Nephron (organoid): ENCODE measurements around the gene TCF25.

Experiments
- H3K27ac Mint-ChIP-seq, 3 experiments: 2 replicates each; pipeline ENCODE4 v1.8.0; 2020; ENCODE audit warnings: mixed read lengths in 3 of 3, mild to moderate bottlenecking in 2 of 3, moderate library complexity in 1 of 3
- H3K27me3 Mint-ChIP-seq: 2 replicates; pipeline ENCODE4 v1.8.0; 2021; ENCODE audit warnings: low read depth, mild to moderate bottlenecking, moderate library complexity, mixed read lengths
- H3K36me3 Mint-ChIP-seq: 2 replicates; pipeline ENCODE4 v1.8.0; 2020; ENCODE audit warnings: low read depth, mixed read lengths
- H3K4me1 Mint-ChIP-seq: 2 replicates; pipeline ENCODE4 v1.8.0; 2020; ENCODE audit warnings: mixed read lengths
- H3K4me3 Mint-ChIP-seq, 3 experiments: 2 replicates each; pipeline ENCODE4 v1.8.0; 2020; ENCODE audit warnings: mild to moderate bottlenecking in 3 of 3, mixed read lengths in 3 of 3, moderate library complexity in 2 of 3
- H3K9me3 Mint-ChIP-seq: 2 replicates; pipeline ENCODE4 v1.8.0; 2020; ENCODE audit warnings: mixed read lengths
- TF ChIP-seq, protein P1 (sequence below), 3 experiments: fragments of 200-600 bp; sonication (generic); IDR thresholded peaks; one replicate each; pipeline ENCODE4 v1.5.0; 2021; ENCODE audit warnings: antibody characterized with exemption in 3 of 3; ENCODE audit not compliant: unreplicated experiment in 3 of 3

Gene TCF25

DNA sequence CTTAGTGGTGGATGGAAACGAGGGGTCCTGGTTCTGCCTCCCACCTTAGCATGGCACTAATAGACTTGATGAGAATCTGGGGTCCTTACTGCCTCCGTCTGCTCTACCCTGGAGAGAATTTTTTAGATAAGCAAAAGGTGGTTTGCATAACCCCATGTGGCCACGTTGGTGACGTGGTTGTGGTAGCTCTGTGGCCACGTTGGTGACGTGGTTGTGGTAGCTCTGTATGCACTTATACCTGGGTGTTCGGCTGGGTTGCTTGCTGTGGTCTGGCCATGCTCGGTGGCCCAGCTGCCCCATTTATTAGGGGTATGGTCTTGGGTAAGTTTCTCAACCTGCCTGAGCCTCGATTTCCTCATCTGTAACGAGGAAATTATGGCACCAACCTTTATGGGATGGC lies 32.1 kb upstream of the TCF25 start:
- TF ChIP-seq, protein P1, sequence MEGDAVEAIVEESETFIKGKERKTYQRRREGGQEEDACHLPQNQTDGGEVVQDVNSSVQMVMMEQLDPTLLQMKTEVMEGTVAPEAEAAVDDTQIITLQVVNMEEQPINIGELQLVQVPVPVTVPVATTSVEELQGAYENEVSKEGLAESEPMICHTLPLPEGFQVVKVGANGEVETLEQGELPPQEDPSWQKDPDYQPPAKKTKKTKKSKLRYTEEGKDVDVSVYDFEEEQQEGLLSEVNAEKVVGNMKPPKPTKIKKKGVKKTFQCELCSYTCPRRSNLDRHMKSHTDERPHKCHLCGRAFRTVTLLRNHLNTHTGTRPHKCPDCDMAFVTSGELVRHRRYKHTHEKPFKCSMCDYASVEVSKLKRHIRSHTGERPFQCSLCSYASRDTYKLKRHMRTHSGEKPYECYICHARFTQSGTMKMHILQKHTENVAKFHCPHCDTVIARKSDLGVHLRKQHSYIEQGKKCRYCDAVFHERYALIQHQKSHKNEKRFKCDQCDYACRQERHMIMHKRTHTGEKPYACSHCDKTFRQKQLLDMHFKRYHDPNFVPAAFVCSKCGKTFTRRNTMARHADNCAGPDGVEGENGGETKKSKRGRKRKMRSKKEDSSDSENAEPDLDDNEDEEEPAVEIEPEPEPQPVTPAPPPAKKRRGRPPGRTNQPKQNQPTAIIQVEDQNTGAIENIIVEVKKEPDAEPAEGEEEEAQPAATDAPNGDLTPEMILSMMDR (IDR thresholded peaks at IDR 0.05; ENCODE audit: unreplicated experiment in 3 of 3) = no peak
- Mint-ChIP-seq H3K27me3 (peaks cover 10% of the 10 kb centered on the region), H3K4me1 (no peaks in the 10 kb centered on the region), H3K27ac (no peak overlapping the region), H3K4me3 (no peak overlapping the region), H3K9me3 (no peaks in the 10 kb centered on the region), H3K36me3 (no peaks in the 10 kb centered on the region)

DNA sequence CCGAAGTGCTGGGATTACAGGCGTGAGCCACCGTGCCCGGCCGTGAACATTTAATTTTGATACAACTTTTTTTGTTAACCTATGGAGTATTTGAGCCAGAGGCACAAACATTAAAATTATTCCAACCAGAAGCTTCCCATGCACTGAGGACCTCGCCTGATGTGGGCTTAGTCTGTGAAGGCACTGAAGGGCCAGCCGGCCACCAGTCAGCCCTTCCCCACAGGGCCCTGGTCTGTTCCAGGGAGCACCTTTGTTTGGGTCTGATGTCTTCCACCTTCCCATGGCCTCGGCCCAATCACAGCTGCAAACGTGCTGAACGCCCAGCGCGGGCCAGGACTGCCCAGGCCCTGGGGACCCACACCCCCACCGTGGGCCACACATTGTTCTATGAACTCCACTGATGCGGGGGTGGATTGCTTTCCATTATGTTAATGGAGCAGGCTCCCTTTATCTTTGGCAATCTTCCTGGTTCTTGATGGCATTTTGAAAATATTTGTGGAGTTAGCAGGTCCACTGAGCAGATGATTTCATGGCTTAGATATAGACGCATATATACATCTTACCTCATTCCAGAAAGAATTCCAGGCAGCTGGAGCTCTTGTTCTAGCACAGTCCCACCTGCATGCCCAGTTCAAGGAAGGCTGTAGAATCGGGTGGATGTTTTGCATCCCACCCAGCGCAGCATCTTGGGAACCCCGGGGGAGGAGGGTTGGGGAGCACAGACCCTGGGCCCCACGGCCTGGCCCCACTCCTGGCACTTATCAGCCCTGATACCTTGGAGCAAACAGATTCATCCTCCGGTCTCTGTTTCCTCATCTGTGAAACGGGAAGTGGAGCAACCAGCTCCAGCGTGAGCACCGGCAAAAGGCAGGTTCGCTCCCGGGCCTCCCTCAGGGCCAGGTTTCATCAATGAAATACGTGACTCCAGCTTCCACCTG lies 30.7 kb upstream of the TCF25 start:
- TF ChIP-seq, protein P1 (IDR thresholded peaks at IDR 0.05; ENCODE audit: unreplicated experiment in 3 of 3) = no peak
- no peak overlapping the region for H3K4me3 Mint-ChIP-seq
- H3K27ac Mint-ChIP-seq = peak overlapping the region in 2 of 3 experiments; percentile 57 to 58
- peaks cover 10% of the 10 kb centered on the region for H3K27me3 Mint-ChIP-seq
- H3K9me3 Mint-ChIP-seq = no peaks in the 10 kb centered on the region
- H3K4me1 Mint-ChIP-seq = peaks cover 4% of the 10 kb centered on the region
- H3K36me3 Mint-ChIP-seq = no peaks in the 10 kb centered on the region

DNA sequence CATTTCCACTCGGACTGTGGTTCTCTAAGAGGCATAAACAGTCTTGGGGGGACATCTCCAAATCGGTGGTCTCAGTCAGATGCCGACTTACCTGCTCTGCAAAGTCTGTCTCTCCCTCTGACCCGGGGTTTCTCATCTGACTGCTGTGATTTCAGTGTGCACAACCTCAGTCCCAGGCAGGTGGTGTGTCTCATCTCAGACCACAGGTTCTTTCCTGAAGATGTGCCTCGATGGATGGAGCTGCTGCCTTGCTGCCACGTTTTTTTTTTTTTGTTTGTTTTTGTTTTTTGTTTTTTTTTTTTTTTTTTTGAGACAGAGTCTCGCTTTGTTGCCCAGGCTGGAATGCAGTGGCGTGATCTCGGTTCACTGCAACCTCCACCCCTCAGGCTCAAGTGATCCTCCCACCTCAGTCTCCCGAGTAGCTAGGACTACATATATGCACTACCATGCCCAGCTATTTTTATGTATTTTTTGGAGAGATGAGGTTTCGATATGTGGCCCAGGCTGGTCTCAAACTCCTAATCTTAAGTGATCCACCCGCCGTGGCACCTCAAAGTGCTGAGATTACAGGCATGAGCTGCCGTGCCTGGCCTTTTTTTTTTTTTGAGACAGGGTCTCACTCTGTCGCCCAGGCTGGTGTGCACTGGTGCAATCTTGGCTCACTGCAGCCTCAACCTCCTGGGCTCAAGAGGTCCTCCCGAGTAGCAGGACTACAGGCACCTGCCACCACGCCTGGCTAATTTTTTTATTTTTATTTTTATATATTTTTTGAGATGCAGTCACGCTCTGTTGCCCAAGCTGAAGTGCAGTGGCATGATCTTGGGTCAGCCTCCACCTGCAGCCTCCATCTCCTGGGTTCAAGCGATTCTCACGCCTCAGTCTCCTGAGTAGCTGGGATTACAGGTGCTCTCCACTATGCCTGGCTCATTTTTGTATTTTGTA lies 29.7 kb upstream of the TCF25 start:
- Mint-ChIP-seq H3K36me3 (no peaks in the 10 kb centered on the region), H3K27me3 (peaks cover 10% of the 10 kb centered on the region), H3K4me1 (peaks cover 4% of the 10 kb centered on the region), H3K4me3 (no peak overlapping the region), H3K27ac (no peak overlapping the region), H3K9me3 (no peaks in the 10 kb centered on the region)
- TF ChIP-seq, protein P1 (IDR thresholded peaks at IDR 0.05; ENCODE audit: unreplicated experiment in 3 of 3) = no peak

DNA sequence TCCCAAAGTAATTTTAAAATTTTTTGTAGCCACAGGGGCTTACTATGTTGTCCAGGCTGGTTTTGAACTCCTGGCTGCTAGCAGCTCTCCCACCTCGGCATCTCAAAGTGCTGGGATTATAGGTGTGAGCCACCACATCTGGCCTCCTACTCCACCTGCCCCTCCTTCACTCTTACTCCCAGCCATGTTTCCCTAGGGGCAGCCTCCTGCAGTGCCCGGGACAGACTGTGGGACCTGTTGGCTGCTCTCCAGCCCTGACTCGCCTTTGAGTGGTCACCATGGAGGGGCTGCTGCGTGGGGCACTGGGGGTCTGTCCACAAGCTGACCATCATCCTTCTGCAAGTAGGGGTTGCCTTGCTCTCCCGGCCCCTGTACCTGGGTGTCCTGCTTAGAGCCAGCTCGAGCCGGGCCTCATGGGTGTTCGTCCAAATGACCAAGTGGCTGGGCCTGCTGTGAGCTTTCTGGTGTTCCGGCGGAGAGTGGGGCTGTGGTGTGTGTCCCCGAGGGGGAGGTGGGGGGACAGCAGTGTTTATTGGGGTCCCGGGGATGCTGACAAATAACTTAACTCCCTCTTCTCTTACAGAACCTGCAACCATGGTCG lies 28.6 kb upstream of the TCF25 start:
- TF ChIP-seq, protein P1 (IDR thresholded peaks at IDR 0.05; ENCODE audit: unreplicated experiment in 3 of 3) = no peak
- peaks cover 6% of the 10 kb centered on the region for H3K27me3 Mint-ChIP-seq

DNA sequence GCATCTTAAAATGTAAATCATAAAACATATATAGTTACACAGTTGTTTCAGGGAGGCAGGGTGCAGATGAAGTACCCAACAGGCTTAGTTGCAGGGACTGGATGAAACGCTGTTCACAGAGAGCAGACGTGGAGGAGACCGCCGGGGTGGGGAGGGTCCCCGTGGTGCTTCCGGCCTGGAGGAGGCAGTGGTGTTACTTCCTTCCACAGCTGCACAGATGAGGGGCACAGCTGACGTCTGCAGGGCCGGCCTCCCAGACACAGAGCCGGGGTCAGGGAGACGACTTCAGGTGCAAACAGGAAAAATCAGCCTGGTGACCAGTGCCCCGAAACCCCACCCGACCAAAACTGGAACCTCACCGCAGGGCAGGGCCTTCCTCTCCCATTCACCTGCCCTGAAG lies 28.0 kb upstream of the TCF25 start:
- Mint-ChIP-seq H3K27me3 (peaks cover 6% of the 10 kb centered on the region), H3K36me3 (no peaks in the 10 kb centered on the region), H3K4me1 (peaks cover 4% of the 10 kb centered on the region), H3K27ac (no peak overlapping the region), H3K4me3 (no peak overlapping the region), H3K9me3 (no peaks in the 10 kb centered on the region)
- TF ChIP-seq, protein P1 (IDR thresholded peaks at IDR 0.05; ENCODE audit: unreplicated experiment in 3 of 3) = no peak

More for the DNA sequence above, 28.6 kb upstream of the TCF25 start:
- H3K4me1 Mint-ChIP-seq = peaks cover 4% of the 10 kb centered on the region
- no peaks in the 10 kb centered on the region for H3K9me3 Mint-ChIP-seq
- no peak overlapping the region for H3K4me3 Mint-ChIP-seq
- H3K27ac Mint-ChIP-seq = no peak overlapping the region
- no peaks in the 10 kb centered on the region for H3K36me3 Mint-ChIP-seq
